ENCODE data around the gene SLC9A8.
"Not testable (repeated sequence)": the region's sequence is repeated elsewhere in the genome, so short reads cannot be mapped to it uniquely, and the experiment has no call there.

DNA sequence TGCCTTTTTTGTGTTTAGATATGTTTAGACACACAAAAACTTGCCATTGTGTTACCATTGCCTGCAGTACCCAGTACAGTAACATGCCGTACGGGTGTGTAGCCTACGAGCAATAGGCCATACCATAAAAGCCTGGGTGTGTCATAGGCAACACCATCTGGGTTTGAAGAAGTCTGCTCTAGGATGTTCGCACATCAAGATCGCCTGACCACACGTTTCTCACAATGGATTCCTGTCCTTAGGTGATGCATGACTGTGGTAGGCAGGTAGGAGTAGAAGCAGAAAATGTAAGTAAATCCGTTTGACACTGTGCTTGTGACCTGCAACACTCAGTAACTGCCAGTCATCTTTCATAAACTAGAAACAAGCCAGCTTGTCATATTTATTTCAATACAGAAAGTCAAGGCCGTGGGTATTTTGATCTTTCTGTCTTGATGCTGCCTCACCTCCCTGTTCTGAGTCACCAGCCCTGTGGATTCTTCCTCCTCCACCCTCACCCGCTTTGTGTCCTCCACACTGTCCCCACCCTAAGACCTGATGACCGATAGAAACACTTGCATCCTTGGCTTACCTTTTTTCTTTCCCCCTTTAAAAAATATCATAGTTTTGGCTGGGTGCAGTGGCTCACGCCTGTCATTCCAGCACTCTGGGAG, 7.3 kb upstream of the SLC9A8 start:
- not testable (repeated sequence) for TF ChIP-seq EZH2phosphoT487 (IDR thresholded peaks at IDR 0.05; ENCODE audit: borderline replicate concordance, low read depth, low read length); CTCF (conservative IDR thresholded peaks at IDR 0.05; ENCODE audit: low read length)

All from OCI-LY7 (cell line).